Measurements from ENCODE around the gene PRKCB. TPM values are rescaled to one million over a fixed set of nuclear protein-coding genes. Genes with fewer than 3 reads are reported as not detected.

Gene PRKCB
- total and polyA plus RNA-seq, 7 donors, result 0.13 to 1.5 (median 0.83) TPM

GRCh38 chr16:23907457-23907902, 71.7 kb downstream of the PRKCB start:
- Histone ChIP-seq H3K27me3 (ENCODE audit: insufficient read depth in 3 of 3, low read length in 2 of 3) (no peaks in the 10 kb centered on the region), H3K36me3 (ENCODE audit: insufficient read depth in 1 of 2, low read depth in 1 of 2) (no peaks in the 10 kb centered on the region), H3K27ac (no peak overlapping the region), H3K4me1 (no peaks in the 10 kb centered on the region), H3K9me3 (no peaks in the 10 kb centered on the region), H3K4me3 (no peak overlapping the region)
- ATAC-seq, result no peak
- 70 to 75% (median 74%) methylated on average over 5 of the region's 5 CpGs for WGBS, 3 donors
- no peak for DNase-seq
- TF ChIP-seq CTCF (IDR thresholded peaks at IDR 0.05), result no peak
- intact Hi-C loops (cut with DNase I), result no loop called here

- intact Hi-C loops (cut with DNase I), result no loop called here
- no peak for TF ChIP-seq CTCF (IDR thresholded peaks at IDR 0.05)
- H3K9me3 ChIP-seq, result no peaks in the 10 kb centered on the region
- no peaks in the 10 kb centered on the region for H3K4me1 ChIP-seq
- ATAC-seq (no peak), DNase-seq (no peak)
- no peaks in the 10 kb centered on the region for H3K36me3 ChIP-seq (ENCODE audit: insufficient read depth in 1 of 2, low read depth in 1 of 2)
- H3K27ac ChIP-seq, result no peak overlapping the region
- H3K4me3 ChIP-seq, result no peak overlapping the region
- no peaks in the 10 kb centered on the region for H3K27me3 ChIP-seq (ENCODE audit: insufficient read depth in 3 of 3, low read length in 2 of 3)
- 47 to 54% (median 52%) methylated on average over 7 of the region's 7 CpGs for WGBS, 3 donors
These were observed 72.1 kb downstream of the PRKCB start for GRCh38 chr16:23907903-23908302.

GRCh38 chr16:23908790-23909189, 73.0 kb downstream of the PRKCB start:
- DNase-seq (no peak), ATAC-seq (no peak)
- Histone ChIP-seq H3K27ac (no peak overlapping the region), H3K27me3 (ENCODE audit: insufficient read depth in 3 of 3, low read length in 2 of 3) (no peaks in the 10 kb centered on the region), H3K36me3 (ENCODE audit: insufficient read depth in 1 of 2, low read depth in 1 of 2) (no peaks in the 10 kb centered on the region), H3K4me1 (no peaks in the 10 kb centered on the region), H3K9me3 (no peaks in the 10 kb centered on the region), H3K4me3 (no peak overlapping the region)
- 81 to 90% (median 83%) methylated on average over 9 of the region's 9 CpGs for WGBS, 3 donors
- intact Hi-C loops (cut with DNase I), result no loop called here
- TF ChIP-seq CTCF (IDR thresholded peaks at IDR 0.05), result no peak

- no peak for ATAC-seq
- TF ChIP-seq CTCF (IDR thresholded peaks at IDR 0.05), result no peak
- intact Hi-C loops (cut with DNase I), result no loop called here
These were observed 74.1 kb downstream of the PRKCB start for GRCh38 chr16:23909792-23910418.

More at GRCh38 chr16:23909792-23910418, 74.1 kb downstream of the PRKCB start:
- 76 to 79% (median 78%) methylated on average over 8 of the region's 8 CpGs for WGBS, 3 donors
- Histone ChIP-seq H3K9me3 (no peaks in the 10 kb centered on the region), H3K4me3 (no peak overlapping the region), H3K27ac (no peak overlapping the region), H3K36me3 (ENCODE audit: insufficient read depth in 1 of 2, low read depth in 1 of 2) (no peaks in the 10 kb centered on the region), H3K27me3 (ENCODE audit: insufficient read depth in 3 of 3, low read length in 2 of 3) (no peaks in the 10 kb centered on the region), H3K4me1 (no peaks in the 10 kb centered on the region)
- no peak for DNase-seq
